Measurements from ENCODE around the gene DPF1.

DNA sequence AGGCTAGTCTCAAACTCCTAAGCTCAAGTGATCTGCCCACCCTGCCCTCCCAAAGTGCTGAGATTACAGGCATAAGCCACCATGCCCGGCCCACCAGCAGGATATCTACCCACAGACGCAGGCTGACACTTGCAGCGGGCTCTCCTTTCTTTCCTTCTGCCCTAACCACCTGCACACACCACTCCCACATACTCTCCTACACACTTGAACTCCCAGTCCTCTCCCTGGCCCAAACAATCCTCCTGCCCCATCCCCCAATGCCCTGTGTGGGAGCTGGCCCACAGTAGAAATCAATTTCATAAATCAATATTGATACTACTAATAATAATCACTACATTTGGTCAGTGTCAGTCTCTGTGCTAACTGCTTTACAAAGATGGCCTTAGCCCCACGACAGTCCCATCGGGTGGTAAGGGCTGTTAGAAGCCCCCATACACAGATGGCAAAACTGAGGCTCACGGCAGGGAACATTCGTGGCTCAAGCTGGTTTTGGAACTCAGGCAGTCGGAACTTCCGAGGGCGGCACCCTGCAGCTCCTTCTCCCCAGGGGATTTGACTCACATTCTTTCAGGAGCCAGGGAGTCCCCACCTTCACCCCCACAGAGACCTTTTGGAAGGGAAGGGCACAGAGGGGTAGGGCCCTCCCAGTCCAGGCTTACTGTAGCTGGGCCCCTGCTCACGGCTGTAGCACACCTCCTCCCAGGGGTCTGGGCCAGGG lies 3.4 kb upstream of the DPF1 start:
- TF ChIP-seq, protein P1, sequence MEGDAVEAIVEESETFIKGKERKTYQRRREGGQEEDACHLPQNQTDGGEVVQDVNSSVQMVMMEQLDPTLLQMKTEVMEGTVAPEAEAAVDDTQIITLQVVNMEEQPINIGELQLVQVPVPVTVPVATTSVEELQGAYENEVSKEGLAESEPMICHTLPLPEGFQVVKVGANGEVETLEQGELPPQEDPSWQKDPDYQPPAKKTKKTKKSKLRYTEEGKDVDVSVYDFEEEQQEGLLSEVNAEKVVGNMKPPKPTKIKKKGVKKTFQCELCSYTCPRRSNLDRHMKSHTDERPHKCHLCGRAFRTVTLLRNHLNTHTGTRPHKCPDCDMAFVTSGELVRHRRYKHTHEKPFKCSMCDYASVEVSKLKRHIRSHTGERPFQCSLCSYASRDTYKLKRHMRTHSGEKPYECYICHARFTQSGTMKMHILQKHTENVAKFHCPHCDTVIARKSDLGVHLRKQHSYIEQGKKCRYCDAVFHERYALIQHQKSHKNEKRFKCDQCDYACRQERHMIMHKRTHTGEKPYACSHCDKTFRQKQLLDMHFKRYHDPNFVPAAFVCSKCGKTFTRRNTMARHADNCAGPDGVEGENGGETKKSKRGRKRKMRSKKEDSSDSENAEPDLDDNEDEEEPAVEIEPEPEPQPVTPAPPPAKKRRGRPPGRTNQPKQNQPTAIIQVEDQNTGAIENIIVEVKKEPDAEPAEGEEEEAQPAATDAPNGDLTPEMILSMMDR (conservative IDR thresholded peaks at IDR 0.05) = no peak
- TF ChIP-seq ZFX (IDR thresholded peaks at IDR 0.05) = no peak

Data from C4-2B (cell line).